HG03378 (cell line): Measurements from ENCODE around the gene DPP10.

Experiments used
- ATAC-seq: cut with Tn5 transposase; IDR thresholded peaks from one replicate; pipeline ENCODE4 v1.9.1; 2021; ENCODE audit warnings: mild to moderate bottlenecking, moderate library complexity; ENCODE audit not compliant: unreplicated experiment

Gene DPP10

DNA sequence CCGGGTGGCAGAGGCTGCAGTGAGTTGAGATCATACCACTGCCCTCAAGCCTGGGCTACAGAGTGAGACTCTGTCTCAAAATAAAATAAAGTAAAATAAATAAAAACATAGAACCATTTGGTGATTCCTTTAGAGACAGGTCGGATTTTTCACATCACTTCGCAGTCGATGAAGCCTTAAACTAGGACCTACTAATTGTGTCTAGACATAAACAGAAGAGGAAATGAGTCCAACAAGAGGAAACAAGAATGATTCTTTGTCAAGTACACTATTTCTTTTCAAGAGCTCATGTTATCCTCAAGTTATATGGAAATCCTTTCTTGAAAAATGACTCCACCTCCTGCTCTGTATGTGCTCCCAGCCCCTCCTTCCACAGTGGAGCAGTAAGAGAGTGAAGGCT, 758.9 kb downstream of the DPP10 start:
- ATAC-seq, result no peak

DNA sequence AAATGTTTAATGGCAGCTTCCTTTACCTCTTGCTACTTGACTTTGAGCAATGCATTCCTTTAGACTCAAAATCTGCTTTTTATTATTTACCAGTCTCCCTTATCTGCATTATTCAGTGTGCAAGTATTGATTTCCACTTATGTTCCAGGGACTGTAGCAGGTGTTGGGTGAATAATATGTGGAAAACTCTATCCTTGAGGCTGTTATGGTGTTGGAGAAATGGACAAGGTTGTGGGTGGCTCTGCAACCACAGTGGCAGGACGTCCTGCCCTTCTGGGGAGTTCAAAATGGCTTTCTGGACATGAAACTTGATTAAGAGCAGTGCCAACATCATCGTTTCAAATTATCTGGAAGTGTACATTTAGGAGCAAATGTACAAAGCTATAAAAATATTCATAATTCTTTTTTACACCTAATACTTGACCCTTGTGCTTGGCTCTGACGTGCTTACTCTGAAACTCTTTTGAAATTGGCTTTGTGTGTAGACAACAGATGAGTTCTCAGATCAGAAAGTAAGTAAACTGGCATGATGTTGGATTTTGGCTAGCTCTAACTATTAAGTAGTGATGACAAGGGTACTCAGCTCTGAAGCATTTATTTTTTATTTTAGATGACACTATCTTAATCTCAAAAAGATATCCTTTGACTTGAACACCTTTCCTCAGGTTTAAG, 766.2 kb downstream of the DPP10 start:
- no peak for ATAC-seq

DNA sequence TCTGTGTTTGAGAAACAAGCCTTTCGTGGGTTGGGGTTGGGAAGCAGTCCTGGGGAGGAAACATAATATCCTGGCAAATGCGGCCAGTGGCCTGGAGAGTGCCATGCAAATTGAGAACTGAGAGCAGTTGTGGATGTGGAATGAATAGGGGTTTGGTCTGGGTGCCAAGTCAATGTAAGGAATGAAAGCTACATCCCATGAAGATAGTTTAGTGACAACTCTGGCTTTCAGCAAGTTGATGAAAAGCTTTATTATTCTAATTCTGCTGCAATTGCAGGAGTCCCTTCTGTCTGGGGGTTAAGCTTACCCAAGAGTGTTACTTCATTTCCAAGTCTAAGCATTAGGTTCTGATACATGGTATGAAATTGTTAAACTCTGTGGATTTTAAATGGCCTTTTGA, 771.6 kb downstream of the DPP10 start:
- ATAC-seq, result no peak

DNA sequence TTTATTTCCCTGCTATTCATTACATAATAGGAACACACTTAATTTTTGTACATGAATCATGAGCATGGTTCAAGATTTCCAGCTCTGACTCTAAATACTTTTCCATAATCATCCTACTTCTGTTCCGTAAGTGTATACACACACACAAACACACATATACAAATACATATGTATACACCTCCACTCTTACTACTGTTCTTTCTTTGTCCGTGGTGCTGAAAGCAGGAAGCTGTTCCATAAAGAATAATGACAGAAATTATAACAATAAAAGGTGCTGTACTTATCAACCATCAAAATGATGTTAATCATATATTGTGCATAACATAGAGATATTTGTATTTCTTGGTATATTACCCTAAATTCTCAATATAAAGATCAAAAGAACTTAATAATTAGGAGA, 776.9 kb downstream of the DPP10 start:
- no peak for ATAC-seq

DNA sequence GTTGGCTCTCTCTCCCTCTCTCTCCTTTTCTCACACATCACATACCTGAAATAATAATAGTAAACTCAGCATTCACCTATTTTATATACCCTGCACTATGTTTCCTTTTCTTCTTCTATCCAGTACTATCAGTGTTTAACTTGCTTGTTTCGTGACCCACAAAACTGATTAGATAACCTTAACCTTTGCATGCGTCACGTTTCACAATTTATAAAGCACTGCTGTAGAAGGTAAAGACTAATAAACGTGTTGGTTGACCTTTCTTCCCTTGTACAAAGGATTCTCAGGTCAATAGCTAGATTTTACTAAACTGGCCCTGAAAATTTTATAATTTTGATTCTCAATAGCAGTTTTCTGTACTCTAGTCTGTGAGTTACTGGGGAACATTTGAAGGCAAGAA, 791.7 kb downstream of the DPP10 start:
- no peak for ATAC-seq

DNA sequence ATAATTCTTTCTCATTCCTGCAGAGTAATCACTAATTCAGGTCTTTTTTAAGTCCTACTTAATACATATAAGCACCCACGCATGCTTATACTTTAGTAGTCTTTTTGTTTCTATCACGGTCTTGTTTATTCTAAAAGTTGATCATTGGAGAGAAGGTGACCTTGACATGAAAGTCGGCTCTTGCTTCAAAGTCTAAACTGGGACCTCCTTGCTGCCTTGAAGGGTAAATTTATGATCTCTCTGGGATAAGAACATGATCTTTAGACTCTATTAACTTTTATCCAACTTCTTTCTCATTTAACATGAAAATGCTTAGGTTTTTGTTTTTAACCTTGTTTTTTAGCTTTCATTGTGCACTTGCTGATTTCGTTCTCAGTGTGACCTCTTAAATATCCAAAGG, 792.3 kb downstream of the DPP10 start:
- ATAC-seq, result no peak

DNA sequence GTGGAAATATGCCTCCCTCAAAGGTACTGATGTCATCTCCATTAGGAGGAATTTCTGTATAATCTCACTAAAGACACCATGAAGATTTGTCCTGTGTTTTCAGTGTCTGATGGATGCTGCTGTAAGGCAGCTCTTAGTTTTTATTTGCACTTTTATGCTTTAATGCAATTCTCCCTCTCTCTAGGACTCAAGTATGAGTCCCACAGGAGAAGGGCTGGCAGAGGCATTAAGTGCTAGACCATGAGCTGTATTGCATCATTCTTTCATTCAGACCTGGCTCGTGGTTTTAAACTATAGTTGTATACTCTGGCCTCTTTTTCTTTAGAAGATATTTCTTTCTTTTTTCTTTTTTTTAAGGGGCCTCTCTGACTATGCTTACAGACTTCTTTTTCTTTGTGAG, 805.6 kb downstream of the DPP10 start:
- ATAC-seq, result no peak

DNA sequence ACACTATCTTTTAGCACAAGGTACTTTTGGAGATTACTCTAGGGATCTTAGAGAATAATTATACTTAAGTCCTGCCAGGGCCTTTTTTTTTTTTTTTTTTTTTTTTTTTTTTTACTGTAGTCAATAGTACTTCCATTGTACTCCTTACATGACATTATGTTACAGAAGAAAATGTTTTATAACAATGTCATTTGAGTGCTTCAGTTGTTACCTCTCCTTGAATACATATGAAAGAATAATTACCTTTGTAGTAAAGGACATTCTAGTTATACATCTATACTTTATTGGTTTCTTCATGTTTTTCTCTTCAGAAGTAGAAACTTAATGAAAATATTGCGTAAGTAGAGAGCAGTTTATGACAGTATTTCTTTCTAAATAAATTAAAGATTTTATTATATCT, 834.9 kb downstream of the DPP10 start:
- ATAC-seq, result no peak

DNA sequence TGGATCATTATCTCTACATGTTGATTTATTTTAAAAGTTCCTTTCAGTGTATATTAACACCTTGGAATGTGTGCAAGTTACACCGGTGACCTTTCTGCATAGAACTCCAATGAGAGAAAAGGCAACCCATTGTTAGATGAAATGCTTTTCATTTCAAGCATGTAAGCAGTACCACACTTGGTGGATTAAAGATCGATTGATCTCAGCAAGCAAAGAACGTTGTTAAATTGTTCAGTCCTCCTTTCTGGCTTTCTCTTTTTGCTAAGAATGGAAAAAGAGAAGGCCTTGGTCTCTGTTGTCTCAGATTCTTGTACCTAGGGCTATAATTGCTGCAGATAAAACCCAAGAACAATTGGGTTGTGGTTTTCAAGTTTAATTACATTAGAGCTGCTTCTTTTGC, 843.0 kb downstream of the DPP10 start:
- no peak for ATAC-seq

DNA sequence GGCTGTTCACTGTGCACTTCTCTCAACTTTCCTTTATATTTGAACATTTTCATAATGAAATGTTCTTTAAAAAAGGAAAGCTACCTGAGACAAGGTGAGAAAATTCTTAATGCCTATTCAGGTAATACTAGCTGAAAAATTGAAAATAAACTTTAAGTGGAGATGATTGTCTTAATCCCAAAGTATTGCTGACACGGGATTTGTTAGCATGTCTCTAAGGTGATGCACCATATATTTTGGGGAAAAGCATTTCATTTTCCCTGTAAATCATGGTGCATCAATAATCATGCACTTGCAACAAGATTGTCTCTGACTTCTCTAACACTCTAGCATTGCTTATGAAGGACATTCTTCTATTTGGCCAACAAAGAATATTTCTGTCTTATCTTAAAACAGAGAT, 848.0 kb downstream of the DPP10 start:
- no peak for ATAC-seq

DNA sequence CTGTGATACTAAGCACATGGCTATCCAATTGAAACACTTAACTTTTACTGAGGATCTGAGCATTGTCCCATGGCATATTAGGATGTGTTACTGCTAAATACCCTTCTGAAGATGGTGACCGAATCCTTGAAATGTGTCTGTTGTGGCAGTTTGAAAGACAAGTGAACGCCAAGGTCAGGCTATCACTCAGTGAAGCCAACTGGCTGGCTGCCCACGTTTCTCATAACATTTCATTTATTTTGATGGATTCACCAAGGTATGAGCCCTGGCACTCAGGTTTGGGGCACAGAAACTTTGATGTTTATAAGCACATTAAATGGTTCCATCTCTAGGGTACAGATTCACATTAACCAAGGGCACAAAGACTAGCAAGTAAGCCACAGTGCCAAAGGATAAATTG, 850.3 kb downstream of the DPP10 start:
- no peak for ATAC-seq

DNA sequence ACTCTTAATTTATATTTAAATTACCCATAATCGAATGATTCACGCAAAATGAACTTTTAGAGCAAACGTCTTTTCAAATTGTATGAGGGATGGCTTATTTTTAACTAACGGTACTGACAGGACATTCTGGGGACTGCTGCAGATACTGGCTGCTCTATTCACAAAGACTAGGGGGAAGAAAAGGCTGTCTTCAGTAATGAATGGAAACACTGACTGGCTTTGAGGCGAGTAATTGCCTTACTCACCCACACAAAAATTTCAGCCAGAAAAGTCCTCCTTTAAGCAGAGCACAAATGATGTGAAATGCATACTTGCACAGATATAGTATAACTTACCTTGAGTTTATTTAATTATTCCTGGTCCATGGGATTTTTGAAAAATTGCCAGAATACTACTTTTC, 852.6 kb downstream of the DPP10 start:
- no peak for ATAC-seq

DNA sequence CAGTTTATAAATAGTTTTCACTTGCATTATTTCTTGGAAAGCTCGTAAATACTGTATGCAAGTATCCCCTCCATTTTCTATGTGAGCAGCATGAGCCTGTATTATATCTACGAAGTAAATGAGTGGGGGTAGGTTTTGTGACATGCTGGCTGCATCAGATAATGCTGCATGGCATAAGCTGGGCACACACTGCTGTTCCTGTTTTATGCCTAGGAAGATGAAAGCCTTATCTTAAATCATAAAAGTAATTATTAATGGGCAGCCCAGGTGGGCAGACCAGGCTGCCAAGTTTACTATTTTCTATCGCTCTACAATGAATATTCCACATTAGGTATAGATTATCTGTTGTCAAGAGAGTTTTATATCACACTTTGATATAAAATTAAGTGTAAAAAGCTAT, 854.6 kb downstream of the DPP10 start:
- no peak for ATAC-seq

DNA sequence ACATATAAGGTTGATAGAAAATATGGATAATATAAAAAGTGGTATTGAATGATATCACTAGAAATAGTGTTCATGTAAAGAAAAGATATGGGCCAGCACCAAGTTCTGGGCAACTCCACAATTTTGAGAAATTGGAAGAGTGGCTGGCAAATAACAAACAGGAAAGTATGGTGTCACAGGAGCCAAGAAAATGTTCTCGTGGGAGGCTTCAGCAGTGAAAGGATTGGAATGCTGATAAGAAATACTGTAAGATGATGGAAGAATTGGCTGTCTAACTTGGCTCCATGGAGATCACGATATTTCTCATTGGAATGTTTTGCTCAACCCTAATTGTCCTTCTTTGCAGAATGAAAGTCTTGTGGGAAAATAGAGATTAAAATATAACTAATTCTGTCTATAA, 856.8 kb downstream of the DPP10 start:
- no peak for ATAC-seq

DNA sequence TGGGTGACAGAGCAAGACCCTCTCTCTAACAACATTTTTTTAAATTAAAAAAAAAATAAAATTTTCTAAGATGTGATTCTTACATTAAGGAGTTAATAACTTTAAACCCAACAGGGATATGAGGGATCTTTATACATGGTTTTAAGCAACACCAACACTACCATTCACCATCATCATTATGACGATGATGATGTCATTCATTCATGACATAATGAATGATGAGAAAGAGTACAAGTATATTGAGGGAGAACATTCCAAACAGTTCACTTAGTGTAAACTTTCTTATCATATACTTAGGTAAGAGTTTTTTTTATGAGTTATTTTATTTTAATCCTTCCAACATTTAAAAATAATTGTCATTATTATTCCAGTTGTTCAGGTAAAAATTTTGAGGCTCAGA, 863.3 kb downstream of the DPP10 start:
- no peak for ATAC-seq

DNA sequence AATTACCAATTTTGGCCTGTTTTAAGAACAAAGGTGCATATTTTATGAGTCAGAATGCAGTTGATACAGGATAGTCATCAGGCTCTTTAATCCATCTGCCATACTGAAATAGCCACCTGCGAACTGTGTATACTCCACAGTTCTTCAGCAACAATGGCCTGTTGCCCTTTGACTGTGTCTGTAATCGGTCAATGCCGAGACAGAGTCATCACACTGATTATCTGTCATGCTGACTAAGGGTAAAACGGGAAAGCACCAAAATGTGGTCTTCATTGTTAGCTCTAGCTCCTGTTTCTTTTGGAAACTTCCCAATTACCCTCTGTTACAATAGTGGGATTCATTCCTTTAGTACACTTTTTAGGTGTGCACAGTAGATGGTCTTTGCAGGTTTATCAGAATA, 871.7 kb downstream of the DPP10 start:
- ATAC-seq, result no peak

DNA sequence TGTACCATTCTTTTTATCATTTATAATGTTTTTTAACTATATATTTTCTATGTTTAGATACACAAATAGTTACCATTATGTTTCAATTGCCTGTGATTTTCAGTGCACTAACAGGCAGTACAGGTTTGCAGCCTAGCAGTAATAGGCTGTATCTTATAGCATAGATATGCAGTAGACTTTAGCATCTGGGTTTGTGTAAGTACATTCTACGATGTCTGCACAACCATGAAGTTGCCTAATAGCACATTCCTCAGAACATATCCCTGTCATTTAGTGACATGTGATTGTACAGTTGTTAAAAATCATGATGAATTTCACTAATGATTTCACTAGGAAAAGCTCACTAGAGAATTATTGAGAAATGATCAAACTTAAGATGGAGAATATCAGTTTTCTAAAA, 884.6 kb downstream of the DPP10 start:
- no peak for ATAC-seq

DNA sequence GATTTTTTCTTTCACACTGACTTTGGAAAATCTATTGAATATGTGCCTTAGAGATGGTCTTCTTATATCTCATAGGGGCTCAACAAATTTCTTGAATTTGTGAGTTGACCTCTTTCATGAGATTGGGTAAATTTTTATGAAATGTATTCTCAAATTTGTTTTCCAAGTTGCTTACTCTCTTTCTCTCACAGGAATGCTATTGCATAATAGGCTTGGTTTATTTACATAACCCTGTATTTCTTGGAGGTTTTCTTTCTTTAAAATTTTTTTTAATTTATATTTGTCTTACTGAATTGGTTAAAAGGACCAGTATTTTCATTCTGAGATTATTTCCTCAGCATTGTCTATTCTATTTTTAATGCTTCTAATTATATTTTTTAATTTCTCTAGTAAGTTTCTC, 917.1 kb downstream of the DPP10 start:
- no peak for ATAC-seq

DNA sequence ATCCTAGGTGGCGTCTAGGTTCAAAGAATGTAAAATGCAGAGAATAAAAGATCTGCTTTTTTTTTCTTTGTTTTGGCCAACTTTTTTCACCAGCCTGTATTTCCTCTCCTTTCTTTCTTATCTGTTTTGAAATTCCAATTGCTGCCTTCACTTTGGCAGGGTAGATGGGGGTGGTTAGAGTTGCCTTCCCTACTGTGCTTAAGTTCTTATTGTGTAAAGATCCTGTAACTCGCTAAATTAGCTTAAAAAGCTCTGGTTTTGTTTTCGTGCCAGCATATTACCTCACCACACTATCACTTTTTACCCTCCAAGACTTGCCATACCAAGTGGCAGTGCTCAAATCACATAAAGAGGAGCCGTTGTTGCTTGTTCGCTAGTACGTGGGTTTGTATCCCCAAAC, 921.7 kb downstream of the DPP10 start:
- no peak for ATAC-seq

DNA sequence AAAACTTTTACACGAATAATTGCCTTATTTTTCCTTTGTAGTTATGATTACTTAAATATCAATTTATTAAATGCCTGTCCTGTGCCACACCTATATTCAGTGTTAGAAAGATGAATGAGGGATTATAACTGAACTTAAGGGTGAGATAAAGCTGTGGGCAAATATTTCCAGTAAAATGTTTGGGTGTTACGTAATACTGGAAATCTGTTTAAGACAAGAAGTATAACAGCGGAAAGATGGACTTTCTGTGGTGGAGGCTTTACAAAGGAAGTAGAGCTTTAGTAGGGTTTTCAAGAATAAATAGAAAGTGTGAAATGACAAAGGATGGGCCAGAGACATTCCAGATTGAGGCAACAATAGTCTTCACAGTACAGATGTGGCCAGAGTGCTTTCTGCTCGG, 927.0 kb downstream of the DPP10 start:
- no peak for ATAC-seq

DNA sequence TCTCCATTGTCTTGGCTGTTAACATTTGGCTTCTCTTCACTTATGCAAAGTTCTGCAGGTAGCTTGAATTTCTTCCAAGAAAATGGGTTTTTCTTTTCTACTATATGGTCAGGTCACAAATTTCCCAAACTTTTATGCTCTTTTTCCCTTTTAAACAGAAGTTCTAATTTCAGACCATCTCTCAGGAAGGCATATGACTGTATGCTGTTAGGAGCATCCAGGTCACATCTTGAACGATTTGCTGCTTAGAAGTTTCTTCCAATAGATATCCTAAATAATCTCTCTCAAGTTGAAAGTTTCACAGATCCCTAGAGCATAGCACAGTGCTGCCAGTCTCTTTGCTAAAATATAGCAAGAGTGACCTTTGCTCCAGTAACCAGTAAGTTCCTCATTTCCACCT, 932.5 kb downstream of the DPP10 start:
- no peak for ATAC-seq

DNA sequence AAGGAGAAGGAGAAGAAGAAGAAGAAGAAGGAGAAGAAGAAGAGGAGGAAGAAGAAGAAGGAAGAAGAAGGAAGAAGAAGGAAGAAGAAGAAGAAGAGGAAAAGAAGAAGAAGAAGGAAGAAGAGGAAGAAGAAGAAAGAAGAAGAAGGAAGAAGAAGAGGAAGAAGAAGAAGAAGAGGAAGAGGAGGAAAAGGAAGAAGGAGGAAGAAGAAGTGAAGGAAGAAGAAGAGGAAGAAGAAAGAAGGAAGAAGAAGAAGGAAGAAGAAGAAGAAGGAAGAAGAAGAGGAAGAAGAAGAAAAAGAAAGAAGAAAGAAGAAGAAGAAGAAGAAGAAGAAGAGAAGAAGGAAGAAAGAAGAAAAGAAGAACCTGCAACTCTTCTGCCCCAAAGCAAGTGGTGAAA, 942.0 kb downstream of the DPP10 start:
- no peak for ATAC-seq

DNA sequence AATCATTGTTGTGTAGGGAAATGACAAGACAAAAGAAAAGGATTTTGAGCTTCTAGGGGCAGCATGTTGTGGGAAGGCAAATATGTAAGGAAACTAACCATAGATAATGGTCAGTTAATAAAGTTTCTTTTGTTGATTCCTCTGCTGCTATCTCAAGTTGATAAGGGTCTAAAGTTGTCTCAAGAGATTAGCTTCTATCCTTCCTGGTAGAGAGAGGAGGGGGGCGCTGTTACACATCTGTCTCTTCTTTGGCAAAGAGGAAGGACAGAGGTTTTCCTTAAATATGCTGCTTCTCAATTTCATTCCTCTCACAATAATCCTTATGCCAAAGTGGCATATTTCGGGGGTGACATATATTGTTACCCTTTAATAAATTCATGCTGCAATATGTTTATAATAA, 944.0 kb downstream of the DPP10 start:
- ATAC-seq, result no peak

DNA sequence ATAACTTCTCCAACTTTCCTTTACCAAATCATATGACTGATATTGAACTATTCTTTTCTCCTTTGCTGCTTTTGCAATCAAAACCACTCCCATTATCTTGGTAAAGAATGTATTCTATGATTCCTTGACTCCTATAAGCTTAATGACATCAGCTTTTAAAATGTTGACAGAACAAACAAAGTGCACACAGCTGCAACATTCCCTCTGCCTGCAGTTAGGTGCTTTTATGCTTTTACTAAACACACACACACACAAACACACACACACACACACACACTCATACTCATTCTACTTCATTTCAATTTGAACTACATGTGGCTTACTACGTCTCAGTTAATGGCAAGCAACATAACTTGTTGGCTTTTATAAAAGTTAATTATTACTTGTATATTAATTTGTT, 946.6 kb downstream of the DPP10 start:
- ATAC-seq, result no peak
